Endothelial cell of umbilical vein (primary cell): ENCODE measurements around the gene LILRB5. TPM values are rescaled to one million over a fixed set of nuclear protein-coding genes. Genes with fewer than 3 reads are reported as not detected.

Experiments
- BruUV-seq: library from RNA; stranded (reverse); fragments of 400-500 nt; replicated peaks from 2 replicates; lab custom pipeline; 2021; lab: Mats Ljungman, UMichigan
- CTCF ChIA-PET: fragments of 300-600, 350-600 bp; sonication (Branson Sonifier 250); formaldehyde crosslinking; loops from one replicate; lab custom pipeline; 2021; ENCODE audit warnings: antibody characterized with exemption, inconsistent platforms; lab: Charles Lee
- POLR2A ChIA-PET: fragments of 300-600, 350-600 bp; sonication (Branson Sonifier 250); formaldehyde crosslinking; loops from one replicate; lab custom pipeline; 2021; ENCODE audit warnings: antibody characterized with exemption, inconsistent platforms; lab: Charles Lee
- DNase-seq: peaks from one replicate; pipeline ENCODE4 v3.0.0-alpha.2; 2011; ENCODE audit warnings: low read depth, low spot score
- FAIRE-seq: peaks from 2 replicates; lab custom pipeline; 2011; peaks lifted over from hg19 to GRCh38; lab: Jason Lieb, UNC
- H2AFZ ChIP-seq: 2 replicates; pipeline ENCODE4 v1.6.0; 2012; ENCODE audit warnings: low read depth, low read length, control low read depth, inconsistent platforms
- H3K27ac ChIP-seq: 2 replicates; pipeline ENCODE4 v1.5.1; 2011; ENCODE audit warnings: low read depth, mild to moderate bottlenecking, control low read depth, low read length, moderate library complexity; ENCODE audit not compliant: insufficient read depth
- H3K27me3 ChIP-seq, 2 experiments: 2 replicates each; pipeline versions ENCODE4 v1.6.0 to v1.6.1; 2011; ENCODE audit warnings: low read length in 2 of 2, mixed read lengths in 1 of 2; ENCODE audit not compliant: control insufficient read depth in 2 of 2, insufficient read depth in 2 of 2
- H3K36me3 ChIP-seq, 2 experiments: 2 replicates in 1 of 2; 3 replicates in 1 of 2; pipeline ENCODE4 v1.5.1; 2011; ENCODE audit warnings: low read length in 2 of 2, mild to moderate bottlenecking in 1 of 2, moderate library complexity in 1 of 2; ENCODE audit not compliant: control insufficient read depth in 2 of 2, insufficient read depth in 2 of 2; ENCODE audit errors: extremely low read depth in 1 of 2
- H3K4me1 ChIP-seq: 3 replicates; pipeline ENCODE4 v1.5.1; 2011; ENCODE audit warnings: mild to moderate bottlenecking, low read length; ENCODE audit not compliant: control insufficient read depth, insufficient read depth; ENCODE audit errors: extremely low read depth
- H3K4me2 ChIP-seq: 2 replicates; pipeline ENCODE4 v1.6.1; 2011; ENCODE audit warnings: low read length, control low read depth, mixed read lengths; ENCODE audit not compliant: insufficient read depth
- H3K4me3 ChIP-seq, 3 experiments: fragments of 200-600 bp in 1 of 3; sonication (generic), shearing (Covaris generic) in 1 of 3; replicated peaks in 1 of 3; 2 replicates each; pipeline ENCODE4 v1.5.1; 2011 to 2016; ENCODE audit warnings: control low read depth in 3 of 3, low read length in 3 of 3, mild to moderate bottlenecking in 2 of 3, inconsistent platforms in 1 of 3, low read depth in 1 of 3, moderate library complexity in 1 of 3; ENCODE audit not compliant: insufficient read depth in 1 of 3
- H3K79me2 ChIP-seq: 2 replicates; pipeline ENCODE4 v1.6.0; 2012; ENCODE audit warnings: low read length, inconsistent platforms; ENCODE audit not compliant: control insufficient read depth, insufficient read depth
- H3K9ac ChIP-seq: replicated peaks from 2 replicates; pipeline ENCODE3; 2011; ENCODE audit warnings: low read length, control low read depth; ENCODE audit not compliant: insufficient read depth; ENCODE audit errors: extremely low read depth
- H3K9me1 ChIP-seq: replicated peaks from 3 replicates; pipeline ENCODE4 v1.6.0; 2011; ENCODE audit warnings: mild to moderate bottlenecking, low read length; ENCODE audit not compliant: control insufficient read depth, insufficient read depth; ENCODE audit errors: extremely low read depth
- H3K9me3 ChIP-seq: replicated peaks from 2 replicates; pipeline ENCODE4 v1.5.1; 2012; ENCODE audit warnings: low read length, inconsistent platforms; ENCODE audit not compliant: control insufficient read depth, insufficient read depth
- H4K20me1 ChIP-seq: replicated peaks from 2 replicates; pipeline ENCODE3; 2011; ENCODE audit warnings: mild to moderate bottlenecking, low read length; ENCODE audit not compliant: control insufficient read depth, insufficient read depth; ENCODE audit errors: extremely low read depth
- CTCF ChIP-seq, 2 donors: IDR thresholded peaks; 1 replicate in 1 of 2; 2 replicates in 1 of 2; pipeline ENCODE4 v1.5.1; 2011; ENCODE audit warnings: low read length in 2 of 2, mild to moderate bottlenecking in 2 of 2, moderate library complexity in 2 of 2, control low read depth in 1 of 2, inconsistent platforms in 1 of 2, low read depth in 1 of 2; ENCODE audit not compliant: insufficient read depth in 1 of 2; ENCODE audit errors: extremely low read depth in 1 of 2
- FOS ChIP-seq: IDR thresholded peaks from 2 replicates; pipeline ENCODE4 v1.6.1; 2011; ENCODE audit warnings: mild to moderate bottlenecking, low read length, moderate library complexity, borderline replicate concordance; ENCODE audit not compliant: insufficient read depth
- GATA2 ChIP-seq: IDR thresholded peaks from 2 replicates; pipeline ENCODE4 v1.7.0; 2011; ENCODE audit warnings: low read depth, mild to moderate bottlenecking, moderate library complexity, mixed read lengths, low read length; ENCODE audit not compliant: insufficient read length, insufficient read depth
- JUN ChIP-seq: IDR thresholded peaks from 2 replicates; pipeline ENCODE4 v1.6.1; 2011; ENCODE audit warnings: borderline replicate concordance, low read depth; ENCODE audit not compliant: insufficient read length, insufficient read depth
- MAX ChIP-seq: IDR thresholded peaks from 2 replicates; pipeline ENCODE4 v1.6.1; 2011; ENCODE audit not compliant: insufficient read depth, insufficient read length
- MYC ChIP-seq: IDR thresholded peaks from one replicate; pipeline ENCODE4 v1.6.1; 2011; ENCODE audit warnings: mild to moderate bottlenecking, low read depth, low read length
- POLR2A ChIP-seq: IDR thresholded peaks from 2 replicates; pipeline ENCODE4 v1.6.1; 2012; ENCODE audit warnings: low read depth, mild to moderate bottlenecking, control low read depth, low read length
- POLR2AphosphoS5 ChIP-seq: IDR thresholded peaks from 2 replicates; pipeline ENCODE4 v1.6.1; 2012; ENCODE audit warnings: low read depth, mild to moderate bottlenecking, control low read depth, low read length, moderate library complexity; ENCODE audit not compliant: insufficient read depth
- dilution Hi-C: fragments of 300-500 bp; cut with MboI; formaldehyde crosslinking; loops from one replicate; pipeline ENCODE4 v1.15.0; 2019; ENCODE audit warnings: low sequenced_read_pairs; ENCODE audit not compliant: extremely low pct_ligation_motif_present
- intact Hi-C: fragments of 100-400 bp; cut with micrococcal nuclease; formaldehyde crosslinking; loops from one replicate; pipeline ENCODE4 v1.10.0; 2022
- polyA plus RNA-seq, 4 experiments: library from polyadenylated mRNA; depleted of rRNA in 3 of 4; stranded (reverse) in 3 of 4; unstranded in 1 of 4; fragments of >200 nt; gene quantifications; 2 replicates each; pipeline versions ENCODE4 v1.2.1 to v1.2.3, GENCODE V29; 2011 to 2012; ENCODE audit warnings: missing spikeins in 1 of 4
- total RNA-seq: library from RNA; stranded (reverse); gene quantifications from 2 replicates; pipeline ENCODE4 v1.2.3, GENCODE V29; 2021

Gene LILRB5
- total and polyA plus RNA-seq, 2 donors (not counting 3 experiments of a cell fraction or from before 2014, with no cell fraction given), result not detected

DNA sequence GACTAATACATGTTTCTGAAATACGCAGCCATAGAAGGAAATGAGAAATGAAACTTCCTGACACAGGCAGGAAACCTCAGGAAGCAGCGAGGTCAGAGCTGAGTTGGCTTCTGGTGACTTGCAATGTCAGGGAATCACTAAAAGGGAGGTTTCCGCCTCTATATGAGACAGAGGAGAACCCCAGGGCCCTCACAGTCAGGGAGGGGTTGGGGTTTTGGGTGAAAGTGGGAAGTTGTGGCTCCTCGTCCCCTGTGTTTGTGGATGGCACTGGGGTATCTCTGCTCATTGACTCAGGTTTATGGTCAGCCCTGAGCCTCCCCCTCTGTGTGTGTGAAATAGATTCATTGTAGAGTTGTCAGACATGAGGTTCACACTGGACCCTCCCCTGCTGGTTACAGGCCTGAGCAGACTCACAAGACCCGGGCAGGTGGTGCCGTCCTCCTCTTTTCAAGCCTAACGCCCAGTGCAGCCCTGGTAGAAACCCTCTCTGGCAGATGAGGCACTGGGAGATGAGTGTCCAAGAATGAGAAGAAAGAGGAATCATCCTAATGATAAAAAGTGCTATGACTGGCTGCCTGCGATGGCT lies 9.0 kb downstream of the LILRB5 start:
- Histone ChIP-seq H3K4me3 (peak overlapping the region in 1 of 3 experiments; percentile 14), H3K27ac (peak overlapping the region; percentile 68), H3K27me3 (no peaks in the 10 kb centered on the region), H3K9ac (peak overlapping the region; percentile 20), H3K9me1 (no peaks in the 10 kb centered on the region), H4K20me1 (no peaks in the 10 kb centered on the region), H3K4me1 (peaks cover 19% of the 10 kb centered on the region), H3K4me2 (peak overlapping the region; percentile 51), H3K79me2 (no peaks in the 10 kb centered on the region), H2AFZ (peak overlapping the region; percentile 64), H3K36me3 (no peaks in the 10 kb centered on the region), H3K9me3 (no peaks in the 10 kb centered on the region)
- dilution Hi-C loops, result no loop called here
- peak; percentile 100 for FAIRE-seq
- CTCF ChIA-PET, result interaction anchor here (0.7 to 4.0 kb wide), 4 partner anchors 16 to 79 kb away, joined by 3 to 35 read pairs (median 4); no protein-coding TSS in a partner anchor
- BruUV-seq, result TSS peak; percentile 58
- POLR2A ChIA-PET, result no interaction called here
- intact Hi-C loops, result no loop called here
- DNase-seq, result peak; percentile 75
- TF ChIP-seq MYC (no peak), CTCF (IDR thresholded peaks at IDR 0.05; ENCODE audit: extremely low read depth in 1 of 2, insufficient read depth in 1 of 2, low read depth in 1 of 2, low read length in 2 of 2) (no peak), GATA2 (peak; percentile 17), POLR2A (peak; percentile 63), MAX (no peak), FOS (peak; percentile 79), JUN (peak; percentile 15), POLR2AphosphoS5 (peak; percentile 79)
